Measurements from ENCODE around the gene ABHD2.

Gene ABHD2

GRCh38 chr15:89215627-89216026, 127.4 kb downstream of the ABHD2 start:
- H3K4me1 ChIP-seq (ENCODE audit: control insufficient read depth, insufficient read depth, low read length) = no peaks in the 10 kb centered on the region
- H3K27ac ChIP-seq (ENCODE audit: extremely low read depth, low read depth, low read length) = no peak overlapping the region
- no peaks in the 10 kb centered on the region for H3K36me3 ChIP-seq (ENCODE audit: control insufficient read depth in 2 of 2, insufficient read depth in 1 of 2, low read length in 2 of 2)
- no peak for TF ChIP-seq ZNF133 (tag by site-specific recombination; IDR thresholded peaks at IDR 0.05)
- TF ChIP-seq ZNF473 (tag by site-specific recombination; IDR thresholded peaks at IDR 0.05) = no peak
- no peak for TF ChIP-seq ZNF585B (tag by site-specific recombination; IDR thresholded peaks at IDR 0.05)
- TF ChIP-seq, protein P1, sequence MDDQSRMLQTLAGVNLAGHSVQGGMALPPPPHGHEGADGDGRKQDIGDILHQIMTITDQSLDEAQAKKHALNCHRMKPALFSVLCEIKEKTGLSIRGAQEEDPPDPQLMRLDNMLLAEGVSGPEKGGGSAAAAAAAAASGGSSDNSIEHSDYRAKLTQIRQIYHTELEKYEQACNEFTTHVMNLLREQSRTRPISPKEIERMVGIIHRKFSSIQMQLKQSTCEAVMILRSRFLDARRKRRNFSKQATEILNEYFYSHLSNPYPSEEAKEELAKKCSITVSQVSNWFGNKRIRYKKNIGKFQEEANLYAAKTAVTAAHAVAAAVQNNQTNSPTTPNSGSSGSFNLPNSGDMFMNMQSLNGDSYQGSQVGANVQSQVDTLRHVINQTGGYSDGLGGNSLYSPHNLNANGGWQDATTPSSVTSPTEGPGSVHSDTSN (CRISPR knock-in tag; IDR thresholded peaks at IDR 0.05) = no peak
- no peak for TF ChIP-seq ZNF830 (tag by site-specific recombination; IDR thresholded peaks at IDR 0.05; ENCODE audit: low read depth)
- no peak for TF ChIP-seq ZSCAN30 (tag by site-specific recombination; IDR thresholded peaks at IDR 0.05)
- TF ChIP-seq ZNF548 (tag by site-specific recombination; IDR thresholded peaks at IDR 0.05) = no peak
- TF ChIP-seq ZNF621 (tag by site-specific recombination; IDR thresholded peaks at IDR 0.05) = no peak
- TF ChIP-seq ZNF404 (tag by site-specific recombination; IDR thresholded peaks at IDR 0.05) = no peak
- TF ChIP-seq, protein P2, sequence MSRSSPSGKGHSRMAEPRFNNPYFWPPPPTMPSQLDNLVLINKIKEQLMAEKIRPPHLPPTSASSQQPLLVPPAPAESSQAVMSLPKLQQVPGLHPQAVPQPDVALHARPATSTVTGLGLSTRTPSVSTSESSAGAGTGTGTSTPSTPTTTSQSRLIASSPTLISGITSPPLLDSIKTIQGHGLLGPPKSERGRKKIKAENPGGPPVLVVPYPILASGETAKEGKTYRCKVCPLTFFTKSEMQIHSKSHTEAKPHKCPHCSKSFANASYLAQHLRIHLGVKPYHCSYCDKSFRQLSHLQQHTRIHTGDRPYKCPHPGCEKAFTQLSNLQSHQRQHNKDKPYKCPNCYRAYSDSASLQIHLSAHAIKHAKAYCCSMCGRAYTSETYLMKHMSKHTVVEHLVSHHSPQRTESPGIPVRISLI (tag by site-specific recombination; IDR thresholded peaks at IDR 0.05) = no peak
- TF ChIP-seq ZBTB17 (tag by site-specific recombination; IDR thresholded peaks at IDR 0.05) = no peak
- no peak for TF ChIP-seq IKZF3 (tag by site-specific recombination; IDR thresholded peaks at IDR 0.05)
- TF ChIP-seq ZNF664 (tag by site-specific recombination; IDR thresholded peaks at IDR 0.05) = no peak
- TF ChIP-seq RBAK (tag by site-specific recombination; IDR thresholded peaks at IDR 0.05) = no peak
- TF ChIP-seq ZNF155 (tag by site-specific recombination; IDR thresholded peaks at IDR 0.05) = no peak
- no peak for TF ChIP-seq MEIS1 (CRISPR knock-in tag; IDR thresholded peaks at IDR 0.05; ENCODE audit: borderline replicate concordance)
- TF ChIP-seq, protein P3, sequence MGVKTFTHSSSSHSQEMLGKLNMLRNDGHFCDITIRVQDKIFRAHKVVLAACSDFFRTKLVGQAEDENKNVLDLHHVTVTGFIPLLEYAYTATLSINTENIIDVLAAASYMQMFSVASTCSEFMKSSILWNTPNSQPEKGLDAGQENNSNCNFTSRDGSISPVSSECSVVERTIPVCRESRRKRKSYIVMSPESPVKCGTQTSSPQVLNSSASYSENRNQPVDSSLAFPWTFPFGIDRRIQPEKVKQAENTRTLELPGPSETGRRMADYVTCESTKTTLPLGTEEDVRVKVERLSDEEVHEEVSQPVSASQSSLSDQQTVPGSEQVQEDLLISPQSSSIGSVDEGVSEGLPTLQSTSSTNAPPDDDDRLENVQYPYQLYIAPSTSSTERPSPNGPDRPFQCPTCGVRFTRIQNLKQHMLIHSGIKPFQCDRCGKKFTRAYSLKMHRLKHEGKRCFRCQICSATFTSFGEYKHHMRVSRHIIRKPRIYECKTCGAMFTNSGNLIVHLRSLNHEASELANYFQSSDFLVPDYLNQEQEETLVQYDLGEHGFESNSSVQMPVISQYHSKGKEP (tag by site-specific recombination; IDR thresholded peaks at IDR 0.05) = no peak
- POLR2A ChIA-PET = interaction anchor here (1.0 kb wide), 1 partner anchor 9 kb away, joined by 3 read pairs; no protein-coding TSS in a partner anchor
- CTCF ChIA-PET = interaction anchor here (1.8 to 2.4 kb wide), 2 partner anchors 9 to 44 kb away, joined by 5 to 23 read pairs; no protein-coding TSS in a partner anchor
- H3K4me3 ChIP-seq (ENCODE audit: low read depth, low read length) = no peak overlapping the region
- no peaks in the 10 kb centered on the region for H3K9me3 ChIP-seq (ENCODE audit: control insufficient read depth, insufficient read depth, low read depth, low read length)

GRCh38 chr15:89217031-89217430, 128.8 kb downstream of the ABHD2 start:
- Histone ChIP-seq H3K36me3 (ENCODE audit: control insufficient read depth in 2 of 2, insufficient read depth in 1 of 2, low read length in 2 of 2) (no peaks in the 10 kb centered on the region), H3K27ac (ENCODE audit: extremely low read depth, low read depth, low read length) (no peak overlapping the region), H3K4me3 (ENCODE audit: low read depth, low read length) (no peak overlapping the region), H3K9me3 (ENCODE audit: control insufficient read depth, insufficient read depth, low read depth, low read length) (no peaks in the 10 kb centered on the region), H3K4me1 (ENCODE audit: control insufficient read depth, insufficient read depth, low read length) (no peaks in the 10 kb centered on the region)
- CTCF ChIA-PET = interaction anchor here (0.6 to 4.4 kb wide), 3 partner anchors 10 to 30 kb away, joined by 3 to 24 read pairs (median 4); no protein-coding TSS in a partner anchor
- POLR2A ChIA-PET = interaction anchor here (0.9 kb wide), 1 partner anchor 27 kb away, joined by 3 read pairs; the partner anchor contains the start of gene FANCI
- TF ChIP-seq, protein P2 (tag by site-specific recombination; IDR thresholded peaks at IDR 0.05) = no peak
- no peak for TF ChIP-seq ZNF530 (tag by site-specific recombination; IDR thresholded peaks at IDR 0.05; ENCODE audit: low read depth)
- TF ChIP-seq PRDM2 (tag by site-specific recombination; IDR thresholded peaks at IDR 0.05; ENCODE audit: borderline replicate concordance) = no peak
- TF ChIP-seq ZBTB7A (tag by site-specific recombination; IDR thresholded peaks at IDR 0.05; ENCODE audit: low read depth) = no peak
- TF ChIP-seq ZNF112 (tag by site-specific recombination; IDR thresholded peaks at IDR 0.05) = no peak
- TF ChIP-seq ZNF350 (tag by site-specific recombination; IDR thresholded peaks at IDR 0.05) = no peak
- TF ChIP-seq ZNF629 (tag by site-specific recombination; IDR thresholded peaks at IDR 0.05) = no peak
- TF ChIP-seq ZBTB48 (tag by site-specific recombination; IDR thresholded peaks at IDR 0.05) = no peak
- TF ChIP-seq ZNF426 (tag by site-specific recombination; IDR thresholded peaks at IDR 0.05) = no peak

Measured in HEK293 (cell line).